Measurements from ENCODE around the gene EPHB2. TPM values are rescaled to one million over a fixed set of nuclear protein-coding genes. Genes with fewer than 3 reads are reported as not detected.

Gene EPHB2
- total RNA-seq, 2 experiments from 2014 or later: 0.13 TPM; not detected in 1

- DNase-seq (no peak), ATAC-seq (no peak)
- ChIA-PET POLR2A (interaction anchor here (0.6 to 0.9 kb wide), 2 partner anchors 12 to 1341 kb away, joined by 3 to 4 read pairs; no protein-coding TSS in a partner anchor), CTCF (no interaction called here)
- intact Hi-C loops (cut with micrococcal nuclease): no loop called here
- no peaks in the 10 kb centered on the region for H3K9me3 Mint-ChIP-seq
- H3K27me3 Mint-ChIP-seq: peaks cover 2% of the 10 kb centered on the region
- H3K36me3 Mint-ChIP-seq (ENCODE audit: low read depth): no peaks in the 10 kb centered on the region
- no peak overlapping the region for H3K4me3 Mint-ChIP-seq
- TF ChIP-seq CTCF (IDR thresholded peaks at IDR 0.05): no peak
- H3K27ac Mint-ChIP-seq: no peak overlapping the region
- no peaks in the 10 kb centered on the region for H3K4me1 Mint-ChIP-seq (ENCODE audit: low read depth)
Observed at GRCh38 chr1:22808186-22808675, 97.6 kb downstream of the EPHB2 start.

- ChIA-PET CTCF (interaction anchor here (1.0 kb wide), 1 partner anchor 155 kb away, joined by 4 read pairs; no protein-coding TSS in a partner anchor), POLR2A (interaction anchor here (0.6 kb wide), 1 partner anchor 1342 kb away, joined by 3 read pairs; no protein-coding TSS in a partner anchor)
- Mint-ChIP-seq H3K27me3 (peaks cover 2% of the 10 kb centered on the region), H3K4me3 (no peak overlapping the region), H3K9me3 (no peaks in the 10 kb centered on the region), H3K27ac (no peak overlapping the region), H3K36me3 (ENCODE audit: low read depth) (no peaks in the 10 kb centered on the region), H3K4me1 (ENCODE audit: low read depth) (no peaks in the 10 kb centered on the region)
- intact Hi-C loops (cut with micrococcal nuclease): no loop called here
- DNase-seq (no peak), ATAC-seq (no peak)
- no peak for TF ChIP-seq CTCF (IDR thresholded peaks at IDR 0.05)
Observed at GRCh38 chr1:22808676-22809483, 98.2 kb downstream of the EPHB2 start.

GRCh38 chr1:22809783-22810182 is 99.1 kb downstream of the EPHB2 start:
- ChIA-PET POLR2A (no interaction called here), CTCF (interaction anchor here (1.0 kb wide), 1 partner anchor 154 kb away, joined by 4 read pairs; no protein-coding TSS in a partner anchor)
- ATAC-seq (no peak), DNase-seq (no peak)
- TF ChIP-seq CTCF (IDR thresholded peaks at IDR 0.05): no peak
- Mint-ChIP-seq H3K36me3 (ENCODE audit: low read depth) (no peaks in the 10 kb centered on the region), H3K9me3 (no peaks in the 10 kb centered on the region), H3K4me1 (ENCODE audit: low read depth) (no peaks in the 10 kb centered on the region), H3K27me3 (peaks cover 2% of the 10 kb centered on the region), H3K27ac (no peak overlapping the region), H3K4me3 (no peak overlapping the region)
- intact Hi-C loops (cut with micrococcal nuclease): no loop called here

GRCh38 chr1:22810378-22810777 is 99.7 kb downstream of the EPHB2 start:
- no peaks in the 10 kb centered on the region for H3K9me3 Mint-ChIP-seq
- ATAC-seq (no peak), DNase-seq (no peak)
- no peaks in the 10 kb centered on the region for H3K36me3 Mint-ChIP-seq (ENCODE audit: low read depth)
- H3K27ac Mint-ChIP-seq: no peak overlapping the region
- intact Hi-C loops (cut with micrococcal nuclease): no loop called here
- ChIA-PET CTCF (no interaction called here), POLR2A (no interaction called here)
- H3K27me3 Mint-ChIP-seq: peaks cover 2% of the 10 kb centered on the region
- TF ChIP-seq CTCF (IDR thresholded peaks at IDR 0.05): no peak
- H3K4me3 Mint-ChIP-seq: no peak overlapping the region
- no peaks in the 10 kb centered on the region for H3K4me1 Mint-ChIP-seq (ENCODE audit: low read depth)

All from activated CD8-positive, alpha-beta T cell treated with anti-CD3 and anti-CD28 coated beads for 36 hours (primary cell).